Measurements from ENCODE around the gene TLR8.
"Not testable (repeated sequence)": the region's sequence is repeated elsewhere in the genome, so short reads cannot be mapped to it uniquely, and the experiment has no call there.

The TLR8 gene

GRCh38 chrX:12946838-12947544 is 40.6 kb downstream of the TLR8 start:
- DNase-seq (ENCODE audit: low spot score), result peak; percentile 81

DNA sequence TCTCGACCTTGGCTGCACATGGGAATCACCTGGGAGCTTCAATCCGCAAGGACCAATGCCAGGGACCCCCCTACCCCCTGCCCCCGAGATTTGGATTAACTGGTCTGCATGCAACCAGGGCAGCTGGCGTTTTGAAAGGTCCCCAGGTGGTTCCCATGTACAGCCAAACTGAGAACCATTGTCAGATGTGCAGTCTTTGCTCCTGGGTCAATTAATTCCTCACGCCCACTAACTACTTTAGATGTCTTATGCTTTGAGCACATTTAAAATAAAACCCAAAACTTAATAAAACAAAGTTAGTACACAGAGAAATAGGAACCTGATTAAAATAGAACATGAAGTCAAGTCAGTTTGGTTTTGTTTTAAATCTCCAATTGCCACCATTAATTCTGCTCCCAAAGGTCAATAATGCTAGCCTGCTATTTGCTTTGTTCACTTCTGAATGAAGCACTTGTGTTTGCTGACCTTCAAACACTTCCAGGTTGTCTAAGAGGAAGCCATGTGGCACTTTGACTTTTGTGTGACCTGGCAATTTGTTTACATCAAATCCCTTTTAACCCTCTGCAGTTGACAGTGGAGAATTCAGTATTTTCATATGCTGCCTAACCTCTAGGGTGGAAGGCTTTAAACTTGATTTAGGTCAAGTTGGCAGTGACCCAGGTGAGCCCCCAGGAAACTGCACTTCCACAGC is 41.3 kb downstream of the TLR8 start:
- DNase-seq (ENCODE audit: low spot score), result no peak

DNA sequence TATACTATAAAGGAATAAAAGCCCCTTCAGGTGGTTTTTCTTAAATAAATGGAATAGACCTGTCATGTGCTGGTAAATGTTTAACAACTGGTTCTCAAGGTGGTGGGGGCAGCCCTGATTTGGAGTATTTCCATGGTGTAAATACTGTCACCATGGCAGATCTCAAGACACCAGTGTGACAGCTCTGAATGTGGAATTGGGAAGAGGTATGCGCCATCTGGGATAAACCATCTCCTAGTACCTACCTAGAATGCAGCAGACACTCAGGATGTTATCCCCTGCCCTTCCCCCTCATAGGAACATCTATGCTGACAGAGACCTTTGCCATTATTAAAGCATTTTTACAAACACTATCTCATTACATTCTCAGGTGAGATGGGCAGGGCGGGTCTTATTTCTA is 42.1 kb downstream of the TLR8 start:
- DNase-seq (ENCODE audit: low spot score), result no peak

- no peak for DNase-seq (ENCODE audit: low spot score)
Observed at GRCh38 chrX:12949205-12949926, 42.9 kb downstream of the TLR8 start.

- DNase-seq (ENCODE audit: low spot score), result peak; percentile 83
Observed at GRCh38 chrX:12949927-12950656, 43.7 kb downstream of the TLR8 start.

- no peak for DNase-seq (ENCODE audit: low spot score)
Observed at GRCh38 chrX:12950851-12951594, 44.6 kb downstream of the TLR8 start.

DNA sequence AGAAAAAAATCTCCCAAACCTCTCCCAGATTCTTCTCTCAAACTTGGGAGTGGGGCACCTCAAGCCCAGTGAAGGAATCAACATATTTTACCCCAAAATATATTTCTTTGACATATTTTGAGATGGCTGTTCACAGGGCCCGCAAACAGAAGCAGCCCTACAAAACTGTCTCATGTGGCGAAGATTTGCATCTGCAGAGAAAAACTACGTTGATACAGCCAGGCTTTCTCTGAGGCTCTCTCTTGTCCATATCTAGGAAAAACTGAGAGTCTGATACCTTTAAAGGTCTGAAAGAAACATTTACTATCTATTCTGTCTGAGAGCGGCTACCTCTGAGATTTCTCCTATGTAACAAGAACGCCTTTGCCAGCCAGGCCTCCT is 45.2 kb downstream of the TLR8 start:
- no peak for DNase-seq (ENCODE audit: low spot score)

DNA sequence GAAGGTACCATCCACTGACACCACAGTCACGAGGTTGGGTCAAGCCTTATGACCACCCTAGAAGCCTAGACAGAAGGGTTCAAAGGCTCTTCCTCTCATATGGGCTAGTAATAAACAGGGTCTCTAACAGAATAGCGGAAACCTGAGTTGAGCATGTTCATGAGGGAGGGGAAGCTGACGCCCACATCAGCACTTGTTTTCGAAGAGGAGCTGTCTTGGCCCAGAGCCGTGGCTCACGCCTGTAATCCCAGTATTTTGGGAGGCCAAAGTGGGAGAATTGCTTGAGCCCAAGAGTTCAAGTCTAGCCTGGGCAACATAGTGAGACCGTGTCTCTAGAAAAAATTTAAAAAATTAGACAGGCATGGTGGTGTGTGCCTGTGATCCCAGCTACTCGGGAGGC is 47.0 kb downstream of the TLR8 start:
- DNase-seq (ENCODE audit: low spot score), result no peak

GRCh38 chrX:12954376-12954775 is 48.0 kb downstream of the TLR8 start:
- no peak for DNase-seq (ENCODE audit: low spot score)

DNA sequence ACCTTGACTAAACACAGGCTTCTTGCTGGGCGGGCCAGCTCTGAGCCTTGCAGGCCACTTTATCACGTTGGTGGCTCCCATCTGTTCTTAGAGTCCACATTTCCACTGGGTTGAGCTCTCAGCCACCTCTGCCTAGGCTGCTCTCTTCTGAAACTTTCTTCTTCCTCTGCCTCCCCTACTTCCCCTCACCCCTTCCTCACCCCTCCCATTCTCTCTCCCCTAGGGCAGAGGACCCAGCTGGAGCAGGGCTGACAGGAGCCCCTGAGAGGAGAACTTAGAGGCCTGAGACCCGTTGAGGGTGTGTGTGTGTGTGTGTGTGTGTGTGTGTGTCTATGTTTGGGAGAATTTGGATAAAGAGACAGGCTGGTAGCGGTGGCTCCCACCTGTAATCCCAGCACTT is 48.6 kb downstream of the TLR8 start:
- DNase-seq (ENCODE audit: low spot score), result no peak

DNA sequence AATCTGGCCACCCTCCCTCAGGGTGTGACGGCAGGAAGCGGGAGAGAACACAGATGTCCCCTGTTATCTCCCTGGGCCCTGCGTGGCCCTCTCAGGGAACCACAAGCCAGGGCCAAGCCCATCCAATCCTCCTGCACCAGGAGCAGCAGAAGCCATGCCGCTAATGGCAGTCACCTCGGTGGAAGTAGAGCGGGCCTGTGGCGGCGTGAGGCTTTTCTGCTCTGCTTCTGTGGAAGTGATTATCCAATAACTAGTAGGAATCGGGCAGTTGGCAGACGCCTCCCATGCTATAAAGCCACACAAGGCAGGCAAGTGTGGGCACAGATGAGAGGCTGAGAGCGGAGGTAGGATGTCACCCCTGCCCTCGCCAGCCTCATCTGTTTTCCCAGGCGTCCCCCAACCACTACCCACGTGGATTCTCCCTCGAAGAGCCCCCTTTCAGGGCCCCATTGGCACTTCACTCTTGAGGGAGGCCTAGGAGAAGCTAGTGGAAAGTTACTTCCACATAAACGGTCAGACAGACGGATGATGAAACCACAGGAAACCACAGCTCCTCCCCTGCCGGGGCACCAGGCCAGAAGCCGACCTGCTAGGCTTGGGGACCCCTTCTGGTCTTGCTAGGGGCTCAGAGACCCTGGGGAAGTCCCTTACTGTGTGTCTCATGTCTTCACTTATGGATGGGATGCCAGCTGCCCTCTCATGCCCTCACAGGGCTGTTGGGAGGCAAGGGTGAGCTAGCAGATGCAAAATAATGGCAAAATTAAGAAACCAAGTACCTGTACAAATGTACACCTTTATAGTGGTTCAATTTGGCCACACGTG is 49.7 kb downstream of the TLR8 start:
- peak; percentile 95 for DNase-seq (ENCODE audit: low spot score)

DNA sequence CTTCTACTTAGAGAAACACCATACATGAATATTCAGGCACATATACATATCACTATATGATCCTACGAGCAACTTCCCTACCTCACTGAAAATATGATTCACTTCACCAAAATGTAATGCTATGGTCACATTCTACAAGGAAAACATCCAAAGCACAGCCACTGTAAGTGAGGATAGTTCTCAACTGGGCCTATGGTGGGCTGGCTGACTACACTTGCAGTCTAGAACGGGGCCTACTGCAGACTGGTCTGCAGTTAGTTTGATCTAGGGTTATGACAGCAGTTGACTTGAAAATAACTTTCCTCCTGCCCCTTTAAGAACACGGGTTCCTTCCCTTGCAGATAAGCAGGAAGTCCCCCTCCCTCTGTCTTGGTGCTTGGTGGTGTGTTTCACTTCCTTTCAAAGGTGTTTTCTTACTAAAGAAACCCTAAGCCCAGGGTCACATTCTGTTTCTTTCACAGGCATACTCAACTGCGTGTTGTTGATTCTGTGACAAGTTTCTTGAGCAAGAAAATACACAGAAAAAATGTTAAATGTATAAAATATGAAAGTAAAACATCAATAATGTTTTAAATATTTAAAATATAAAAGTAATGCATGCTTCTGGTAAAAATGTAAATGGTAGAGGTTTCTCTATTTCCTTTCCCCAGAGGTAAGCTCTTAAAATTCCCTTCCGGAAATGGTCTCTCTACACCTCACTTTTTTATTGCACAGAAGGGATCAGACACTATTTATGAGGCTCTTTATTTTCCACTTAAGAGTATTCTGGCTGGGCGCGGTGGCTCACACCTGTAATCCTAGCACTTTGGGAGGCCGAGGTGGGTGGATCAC is 50.5 kb downstream of the TLR8 start:
- DNase-seq (ENCODE audit: low spot score), result peak; percentile 70

GRCh38 chrX:12958059-12958458 is 51.6 kb downstream of the TLR8 start:
- no peak for DNase-seq (ENCODE audit: low spot score)

DNA sequence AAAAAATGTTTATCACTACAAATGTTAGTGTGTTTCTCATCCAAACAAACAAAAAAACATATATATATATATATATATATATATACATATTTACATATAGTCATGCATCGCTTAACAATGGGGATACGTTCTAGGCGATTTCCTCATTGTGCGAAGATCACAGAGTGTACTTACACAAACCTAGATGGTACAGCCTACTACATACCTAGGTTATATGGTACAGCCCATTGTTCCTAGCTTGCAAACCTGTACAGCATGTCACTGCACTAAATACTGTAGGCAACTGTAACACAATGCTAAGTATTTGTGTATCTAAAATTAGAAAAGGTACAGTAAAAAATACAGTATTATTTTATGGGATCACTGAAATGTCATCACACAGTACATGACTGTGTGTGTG is 52.0 kb downstream of the TLR8 start:
- no peak for DNase-seq (ENCODE audit: low spot score)

GRCh38 chrX:12961196-12961718 is 54.8 kb downstream of the TLR8 start:
- DNase-seq (ENCODE audit: low spot score), result no peak

DNA sequence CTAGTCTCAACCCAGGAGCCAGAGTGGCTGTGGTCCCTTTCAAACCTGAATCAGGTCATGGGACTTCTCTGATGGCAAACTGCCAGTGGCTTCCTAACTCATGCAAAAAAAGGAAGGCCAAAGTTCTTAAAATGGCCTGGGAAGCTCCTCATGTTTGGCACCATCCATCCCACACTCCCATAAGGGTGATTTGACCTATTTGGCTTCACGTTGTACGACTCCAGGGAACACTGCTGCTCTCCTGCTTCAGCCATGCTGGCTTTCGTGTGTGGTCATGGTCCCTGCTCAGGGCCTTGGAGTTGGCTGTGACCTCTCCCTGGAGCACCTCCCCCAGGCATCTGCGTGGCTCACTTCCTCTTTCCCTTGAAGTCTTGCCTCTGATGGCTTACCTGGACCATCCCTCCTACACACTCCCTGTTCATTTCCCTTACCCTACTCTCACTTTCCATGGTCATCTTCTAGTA is 55.7 kb downstream of the TLR8 start:
- no peak for DNase-seq (ENCODE audit: low spot score)

- DNase-seq (ENCODE audit: low spot score), result not testable (repeated sequence)
Observed at GRCh38 chrX:12963210-12963850, 56.9 kb downstream of the TLR8 start.

- DNase-seq (ENCODE audit: low spot score), result no peak
Observed at GRCh38 chrX:12965131-12965940, 58.9 kb downstream of the TLR8 start.

Measured in SW480 (cell line).